Measurements from ENCODE around the gene FUBP1.

GRCh38 chr1:77938651-77939050 lies 40.2 kb downstream of the FUBP1 start:
- TF ChIP-seq CTCF (IDR thresholded peaks at IDR 0.05 in 2 of 3, conservative IDR thresholded peaks at IDR 0.05 in 1 of 3; ENCODE audit: insufficient read depth in 2 of 3, low read depth in 1 of 3, low read length in 3 of 3) = no peak
- no peak for TF ChIP-seq ZNF140 (CRISPR knock-in tag; IDR thresholded peaks at IDR 0.05)
- no peak for TF ChIP-seq YY1 (IDR thresholded peaks at IDR 0.05; ENCODE audit: borderline replicate concordance in 1 of 3, control insufficient read depth in 1 of 3, extremely low read depth in 1 of 3, insufficient read depth in 3 of 3, insufficient read length in 1 of 3, insufficient replicate concordance in 2 of 3, low read depth in 1 of 3, low read length in 2 of 3)
- no peak for TF ChIP-seq CREM (IDR thresholded peaks at IDR 0.05; ENCODE audit: low read depth)
